ENCODE results near the gene IQCB1.
"Not testable (repeated sequence)": the region's sequence is repeated elsewhere in the genome, so short reads cannot be mapped to it uniquely, and the experiment has no call there.

The IQCB1 gene

GRCh38 chr3:121803771-121804320 is 31.0 kb downstream of the IQCB1 start:
- no peak for DNase-seq

DNA sequence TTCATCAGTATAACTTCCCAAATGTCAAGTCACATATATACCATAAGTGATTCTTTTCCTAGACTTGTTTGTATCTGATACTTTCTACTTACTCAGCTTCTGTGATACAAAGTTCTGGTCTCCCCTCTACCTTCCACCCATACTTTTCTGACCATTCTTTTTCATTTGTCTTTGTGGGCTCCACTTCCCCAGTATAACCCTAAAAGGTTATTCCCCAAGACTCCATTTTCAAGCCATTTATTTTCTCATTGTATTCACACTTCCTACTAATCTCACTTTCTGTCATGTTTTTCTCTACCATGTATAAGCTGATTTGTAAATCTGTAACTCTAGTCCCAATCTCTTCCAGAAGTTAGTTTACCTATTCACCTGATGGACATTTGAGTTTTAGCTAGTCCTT is 34.0 kb downstream of the IQCB1 start:
- DNase-seq, result no peak

- no peak for DNase-seq
These were observed 37.9 kb downstream of the IQCB1 start for GRCh38 chr3:121796970-121797369.

- no peak for DNase-seq
These were observed 40.4 kb downstream of the IQCB1 start for GRCh38 chr3:121794264-121794983.

- DNase-seq, result no peak
These were observed 41.8 kb downstream of the IQCB1 start for GRCh38 chr3:121793078-121793477.

DNA sequence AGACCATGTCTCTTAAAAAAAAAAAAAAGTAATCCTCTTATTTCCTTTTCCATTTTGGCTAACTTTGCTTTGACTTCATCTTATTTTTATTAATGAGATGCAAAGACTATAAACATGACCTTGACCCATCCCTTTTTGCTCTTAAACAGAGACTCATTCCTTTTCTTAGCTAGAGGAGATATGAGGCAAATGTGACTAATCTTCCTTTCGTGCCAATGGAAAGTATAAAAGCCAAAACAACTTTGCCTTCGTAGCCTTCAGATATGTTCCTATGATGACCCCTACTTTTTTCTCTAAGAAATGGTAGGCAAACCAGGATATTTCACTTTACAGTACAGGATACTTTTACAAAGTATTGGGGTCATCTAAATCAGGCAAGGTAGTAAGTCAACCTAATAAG is 48.4 kb downstream of the IQCB1 start:
- no peak for DNase-seq

- DNase-seq, result not testable (repeated sequence)
These were observed 52.1 kb downstream of the IQCB1 start for GRCh38 chr3:121782784-121783183.

- no peak for DNase-seq
These were observed 53.2 kb downstream of the IQCB1 start for GRCh38 chr3:121781611-121782010.

GRCh38 chr3:121775095-121775494 is 59.8 kb downstream of the IQCB1 start:
- DNase-seq, result not testable (repeated sequence)

DNA sequence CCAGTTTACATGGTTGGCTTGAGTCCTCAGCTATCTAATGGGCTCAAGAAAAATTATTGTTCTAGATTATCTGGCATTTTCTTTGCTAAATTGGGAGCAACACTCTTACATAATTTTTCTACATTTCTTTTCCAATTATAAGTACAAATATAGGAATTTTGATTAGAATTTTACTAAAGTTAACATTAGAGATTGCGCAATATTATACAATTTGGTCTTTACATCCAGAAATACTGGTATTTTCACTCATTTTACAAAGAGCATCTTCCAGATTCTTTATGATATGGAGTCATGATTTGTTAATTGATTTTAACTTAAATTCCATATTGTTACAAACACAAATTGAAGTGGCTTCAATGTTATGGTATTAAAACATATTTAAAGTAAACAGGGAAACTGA is 65.6 kb downstream of the IQCB1 start:
- no peak for DNase-seq

- DNase-seq, result no peak
These were observed 66.4 kb downstream of the IQCB1 start for GRCh38 chr3:121768452-121768851.

- DNase-seq, result no peak
These were observed 75.2 kb downstream of the IQCB1 start for GRCh38 chr3:121759541-121760202.

- DNase-seq, result no peak
These were observed 76.0 kb downstream of the IQCB1 start for GRCh38 chr3:121758727-121759450.

DNA sequence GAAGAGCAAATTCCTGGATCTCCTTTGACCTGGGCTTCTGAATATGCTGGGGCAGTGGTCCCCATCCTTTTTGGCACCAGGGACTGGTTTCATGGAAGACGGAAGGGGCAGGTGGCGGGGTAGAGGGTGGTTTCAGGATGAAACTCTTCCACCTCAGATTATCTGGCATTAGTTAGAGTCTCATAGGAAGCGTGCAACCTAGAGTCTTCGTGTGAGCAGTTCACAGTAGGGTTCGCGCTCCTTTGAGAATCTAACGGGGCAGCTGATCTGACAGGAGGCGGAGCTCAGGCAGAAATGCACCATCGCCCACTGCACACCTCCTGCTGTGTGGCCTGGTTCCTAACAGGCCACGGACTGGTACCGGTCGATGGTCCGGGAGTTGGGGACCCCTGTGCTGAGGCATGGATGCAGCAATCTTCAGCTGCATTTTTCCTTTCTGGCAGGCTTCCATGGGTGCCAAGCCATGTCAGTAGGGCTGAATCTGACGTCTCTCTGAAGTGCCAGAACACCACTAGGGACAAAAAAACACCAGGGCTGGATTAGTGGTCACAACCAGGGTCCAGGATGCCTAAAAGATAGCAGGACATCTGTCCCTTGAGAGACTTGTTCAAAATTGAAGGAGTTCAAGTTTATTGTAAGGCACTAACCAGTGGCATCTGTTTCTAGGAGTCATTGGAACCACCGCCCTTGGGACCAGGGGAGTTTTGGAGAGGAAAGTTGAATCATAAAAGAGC is 76.9 kb downstream of the IQCB1 start:
- no peak for DNase-seq

GRCh38 chr3:121757087-121757811 is 77.6 kb downstream of the IQCB1 start:
- no peak for DNase-seq

DNA sequence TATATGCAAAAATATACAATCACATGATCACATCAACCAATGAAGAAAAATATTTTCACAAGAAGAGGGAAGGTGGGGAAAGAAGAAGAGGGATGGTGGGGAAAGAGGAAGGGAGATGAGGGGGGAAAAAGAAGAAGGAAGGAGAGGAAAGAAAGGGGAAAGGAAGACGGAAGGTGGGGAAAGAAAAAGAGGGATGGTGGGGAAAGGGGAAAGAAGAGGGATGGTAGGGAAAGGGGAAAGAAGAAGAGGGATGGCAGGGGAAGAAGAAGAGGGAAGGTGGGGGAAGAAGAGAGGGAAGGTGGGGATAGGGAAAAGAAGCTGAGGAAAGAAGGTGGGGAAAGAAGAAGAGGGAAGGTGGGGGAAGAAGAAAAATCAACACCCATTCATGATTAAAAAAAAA is 82.1 kb downstream of the IQCB1 start:
- DNase-seq, result no peak

DNA sequence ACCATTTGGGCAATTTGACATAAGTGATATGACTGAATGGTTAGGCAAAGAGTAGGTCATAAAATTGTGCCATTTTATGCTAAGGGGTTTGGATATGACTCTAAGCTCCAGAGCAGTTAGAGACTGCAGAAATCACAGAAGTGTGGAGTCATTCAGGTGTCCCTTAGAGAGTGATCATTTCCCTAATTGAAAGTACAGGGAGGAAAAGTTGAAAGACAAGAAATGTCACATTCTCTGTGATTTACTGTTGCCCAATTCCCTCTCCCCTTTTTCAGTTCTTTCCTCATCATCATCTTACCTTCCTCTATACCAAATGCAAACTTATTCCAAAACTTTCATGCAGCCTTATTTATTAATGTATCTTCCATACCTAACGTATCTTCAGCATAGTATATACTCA is 82.6 kb downstream of the IQCB1 start:
- no peak for DNase-seq

GRCh38 chr3:121750087-121750415 is 84.8 kb downstream of the IQCB1 start:
- no peak for DNase-seq

GRCh38 chr3:121749276-121750086 is 85.4 kb downstream of the IQCB1 start, which contains the start of gene GOLGB1:
GOLGB1 (minus strand) TSS chr3:121749741; CDS start chr3:121730971, 18,770 bp downstream.
- peak; percentile 89 for DNase-seq

DNA sequence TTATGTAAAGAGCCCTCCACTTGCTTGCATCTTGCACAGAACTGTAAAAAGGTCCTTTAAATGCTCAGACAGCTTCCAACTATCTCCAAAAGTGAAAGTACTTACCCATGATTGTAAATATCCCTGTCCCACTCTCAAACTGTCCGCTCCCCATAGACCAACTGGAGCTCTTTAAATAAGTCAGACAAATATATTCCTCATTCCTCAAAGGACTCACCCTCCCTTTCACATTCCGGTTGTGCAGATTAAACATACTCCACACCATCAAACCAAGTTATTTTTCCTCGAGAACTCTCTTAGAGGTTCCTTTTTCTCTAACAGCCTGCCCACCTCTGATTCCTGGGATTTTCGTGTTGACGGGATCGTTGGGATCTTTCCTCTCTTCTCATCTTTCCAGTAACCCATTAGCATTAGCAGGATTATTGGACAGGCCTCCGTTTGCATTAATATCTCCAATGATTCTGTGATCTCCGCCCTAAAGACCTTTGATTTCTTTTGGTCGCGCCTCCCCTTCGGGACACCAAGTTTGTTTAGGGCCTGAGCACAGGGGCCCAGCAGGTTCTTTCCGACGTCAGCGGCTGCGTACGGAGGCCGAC is 86.1 kb downstream of the IQCB1 start:
- DNase-seq, result no peak

GRCh38 chr3:121747976-121748375 is 86.9 kb downstream of the IQCB1 start:
- no peak for DNase-seq
